ENCODE measurements around the gene PRR19. TPM values are rescaled to one million over a fixed set of nuclear protein-coding genes. Genes with fewer than 3 reads are reported as not detected.

PRR19 gene
- total and polyA plus RNA-seq, 3 donors from 2014 or later, result 16.8 to 37.4 (median 18.3) TPM

GRCh38 chr19:42349378-42350107 is 47.6 kb downstream of the PRR19 start:
- intact Hi-C loops (cut with DNase I; ENCODE audit: low total_unique reads), result no loop called here
- Histone ChIP-seq H3K27ac (no peak overlapping the region), H3K9me3 (no peaks in the 10 kb centered on the region), H3K4me1 (no peaks in the 10 kb centered on the region), H3K36me3 (ENCODE audit: low read depth, missing control alignments) (no peaks in the 10 kb centered on the region), H3K27me3 (no peaks in the 10 kb centered on the region), H3K4me3 (no peak overlapping the region)
- 94 to 95% methylated on average over 14 of the region's 14 CpGs for WGBS, 2 donors
- DNase-seq, result no peak
- TF ChIP-seq POLR2A (IDR thresholded peaks at IDR 0.05) (no peak), CTCF (IDR thresholded peaks at IDR 0.05) (no peak)

- no peaks in the 10 kb centered on the region for H3K9me3 ChIP-seq
- no peaks in the 10 kb centered on the region for H3K27me3 ChIP-seq
- H3K4me1 ChIP-seq, result no peaks in the 10 kb centered on the region
- no peak for DNase-seq
- H3K4me3 ChIP-seq, result no peak overlapping the region
- WGBS, 2 donors, result 94 to 96% methylated on average over 2 to 3 of the region's 3 CpGs
- H3K36me3 ChIP-seq (ENCODE audit: low read depth, missing control alignments), result no peaks in the 10 kb centered on the region
- H3K27ac ChIP-seq, result no peak overlapping the region
- intact Hi-C loops (cut with DNase I; ENCODE audit: low total_unique reads), result no loop called here
- TF ChIP-seq POLR2A (IDR thresholded peaks at IDR 0.05) (no peak), CTCF (IDR thresholded peaks at IDR 0.05) (no peak)
Measured at GRCh38 chr19:42350417-42350816, 48.5 kb downstream of the PRR19 start.

- no peak for TF ChIP-seq CTCF (IDR thresholded peaks at IDR 0.05)
- TF ChIP-seq POLR2A (IDR thresholded peaks at IDR 0.05), result no peak
- no peaks in the 10 kb centered on the region for H3K4me1 ChIP-seq
- H3K27ac ChIP-seq, result no peak overlapping the region
- WGBS, 2 donors, result 93 to 95% methylated on average over 19 to 21 of the region's 21 CpGs
- DNase-seq, result no peak
- H3K27me3 ChIP-seq, result no peaks in the 10 kb centered on the region
- intact Hi-C loops (cut with DNase I; ENCODE audit: low total_unique reads), result no loop called here
- no peak overlapping the region for H3K4me3 ChIP-seq
- no peaks in the 10 kb centered on the region for H3K36me3 ChIP-seq (ENCODE audit: low read depth, missing control alignments)
- H3K9me3 ChIP-seq, result no peaks in the 10 kb centered on the region
Measured at GRCh38 chr19:42351079-42351735, 49.3 kb downstream of the PRR19 start.

- TF ChIP-seq CTCF (IDR thresholded peaks at IDR 0.05), result no peak
- no peak for TF ChIP-seq POLR2A (IDR thresholded peaks at IDR 0.05)
- no peaks in the 10 kb centered on the region for H3K36me3 ChIP-seq (ENCODE audit: low read depth, missing control alignments)
- WGBS, 2 donors, result 92 to 95% methylated on average over 15 to 27 of the region's 31 CpGs
- no peak overlapping the region for H3K27ac ChIP-seq
- DNase-seq, result no peak
- H3K4me3 ChIP-seq, result no peak overlapping the region
- H3K27me3 ChIP-seq, result no peaks in the 10 kb centered on the region
- H3K4me1 ChIP-seq, result no peaks in the 10 kb centered on the region
- intact Hi-C loops (cut with DNase I; ENCODE audit: low total_unique reads), result no loop called here
- H3K9me3 ChIP-seq, result no peaks in the 10 kb centered on the region
Measured at GRCh38 chr19:42352301-42353259, 50.6 kb downstream of the PRR19 start.

Measured in testis (tissue), 3 donors.